DOHH2 (cell line): ENCODE measurements around the gene PRKCQ.

Experiments
- H3F3A ChIP-seq: fragments of 200-600 bp; sonication (generic), shearing (Covaris generic); 2 replicates; pipeline ENCODE4 v1.6.0; 2016; ENCODE audit warnings: antibody characterized with exemption, mild to moderate bottlenecking; ENCODE audit not compliant: control insufficient read depth, insufficient read depth
- H3K27ac ChIP-seq: fragments of 200-600 bp; sonication (generic); 2 replicates; pipeline ENCODE4 v1.5.1; 2014; ENCODE audit warnings: low read depth, mild to moderate bottlenecking, low read length, moderate library complexity
- H3K27me3 ChIP-seq: fragments of 200-600 bp; sonication (generic); 2 replicates; pipeline ENCODE4 v1.6.1; 2014; ENCODE audit warnings: mild to moderate bottlenecking, low read length, mixed read lengths; ENCODE audit not compliant: control insufficient read depth
- H3K36me3 ChIP-seq: fragments of 200-600 bp; sonication (generic); 2 replicates; pipeline ENCODE4 v1.6.1; 2014; ENCODE audit warnings: mild to moderate bottlenecking, low read length, moderate library complexity, mixed read lengths; ENCODE audit not compliant: control insufficient read depth
- H3K4me1 ChIP-seq: fragments of 200-600 bp; sonication (generic); 2 replicates; pipeline ENCODE4 v1.6.1; 2014; ENCODE audit warnings: mild to moderate bottlenecking, low read length, mixed read lengths; ENCODE audit not compliant: control insufficient read depth
- H3K4me2 ChIP-seq: fragments of 200-600 bp; sonication (generic); 2 replicates; pipeline ENCODE4 v1.6.0; 2014; ENCODE audit warnings: mild to moderate bottlenecking, low read length, moderate library complexity
- H3K4me3 ChIP-seq: fragments of 200-600 bp; sonication (generic); 2 replicates; pipeline ENCODE4 v1.5.1; 2014; ENCODE audit warnings: mild to moderate bottlenecking, low read length, mixed read lengths
- H3K79me2 ChIP-seq: fragments of 200-600 bp; sonication (generic); 2 replicates; pipeline ENCODE4 v1.6.1; 2014; ENCODE audit warnings: mild to moderate bottlenecking, low read length, mixed read lengths; ENCODE audit not compliant: control insufficient read depth
- H3K9me2 ChIP-seq: fragments of 200-600 bp; sonication (generic); replicated peaks from 2 replicates; pipeline ENCODE4 v1.6.1; 2014; ENCODE audit warnings: mild to moderate bottlenecking, low read length, mixed read lengths; ENCODE audit not compliant: control insufficient read depth
- H3K9me3 ChIP-seq: fragments of 200-600 bp; sonication (generic); 2 replicates; pipeline ENCODE4 v1.6.1; 2014; ENCODE audit warnings: antibody characterized with exemption, low read length, mixed read lengths; ENCODE audit not compliant: control insufficient read depth, insufficient read depth
- H4K20me1 ChIP-seq: fragments of 200-600 bp; sonication (generic); 2 replicates; pipeline ENCODE4 v1.6.0; 2014; ENCODE audit warnings: low read depth, mild to moderate bottlenecking, antibody characterized with exemption, low read length, moderate library complexity; ENCODE audit not compliant: control insufficient read depth, insufficient read depth
- CTCF ChIP-seq: fragments of 200-600 bp; sonication (generic); IDR thresholded peaks from one replicate; pipeline ENCODE4 v1.5.1; 2014; ENCODE audit warnings: antibody characterized with exemption, mild to moderate bottlenecking, low read depth, low read length; ENCODE audit not compliant: poor library complexity, severe bottlenecking
- EZH2phosphoT487 ChIP-seq: fragments of 200-600 bp; sonication (generic); IDR thresholded peaks from 2 replicates; pipeline ENCODE4 v1.6.1; 2017; ENCODE audit warnings: borderline replicate concordance, mild to moderate bottlenecking, antibody characterized with exemption, low read length, moderate library complexity, mixed read lengths

Gene PRKCQ

GRCh38 chr10:6617309-6618076, 37.4 kb upstream of the PRKCQ start:
- Histone ChIP-seq H3K4me3 (no peak overlapping the region), H3K4me2 (no peak overlapping the region), H3K4me1 (no peaks in the 10 kb centered on the region), H3K27me3 (peaks cover 14% of the 10 kb centered on the region), H3K9me3 (no peaks in the 10 kb centered on the region), H3K36me3 (no peaks in the 10 kb centered on the region), H3K79me2 (no peaks in the 10 kb centered on the region), H4K20me1 (no peaks in the 10 kb centered on the region), H3K9me2 (no peaks in the 10 kb centered on the region), H3F3A (no peaks in the 10 kb centered on the region), H3K27ac (no peak overlapping the region)
- no peak for TF ChIP-seq EZH2phosphoT487
- no peak for TF ChIP-seq CTCF

GRCh38 chr10:6615971-6616370, 35.9 kb upstream of the PRKCQ start:
- Histone ChIP-seq H3F3A (no peaks in the 10 kb centered on the region), H4K20me1 (no peaks in the 10 kb centered on the region), H3K9me2 (no peaks in the 10 kb centered on the region), H3K79me2 (no peaks in the 10 kb centered on the region), H3K27ac (no peak overlapping the region), H3K4me2 (no peak overlapping the region), H3K4me1 (no peaks in the 10 kb centered on the region), H3K4me3 (no peak overlapping the region), H3K27me3 (peaks cover 6% of the 10 kb centered on the region; the same call in 1 of the 2 replicates), H3K36me3 (no peaks in the 10 kb centered on the region), H3K9me3 (no peaks in the 10 kb centered on the region)
- TF ChIP-seq EZH2phosphoT487: no peak
- no peak for TF ChIP-seq CTCF

- H3K79me2 ChIP-seq: no peaks in the 10 kb centered on the region
- H3K27ac ChIP-seq: no peak overlapping the region
- no peaks in the 10 kb centered on the region for H3K36me3 ChIP-seq
- no peaks in the 10 kb centered on the region for H3K4me1 ChIP-seq
- no peaks in the 10 kb centered on the region for H3F3A ChIP-seq
- H4K20me1 ChIP-seq: no peaks in the 10 kb centered on the region
- TF ChIP-seq EZH2phosphoT487 (no peak), CTCF (no peak)
- no peaks in the 10 kb centered on the region for H3K9me2 ChIP-seq
- H3K4me2 ChIP-seq: no peak overlapping the region
- no peaks in the 10 kb centered on the region for H3K9me3 ChIP-seq
- H3K27me3 ChIP-seq: peaks cover 5% of the 10 kb centered on the region; the same call in 1 of the 2 replicates
- H3K4me3 ChIP-seq: no peak overlapping the region
These were observed 32.3 kb upstream of the PRKCQ start for GRCh38 chr10:6612371-6612770.
